SK-MEL-5 (cell line): ENCODE data around the gene CELF2. TPM values are rescaled to one million over a fixed set of nuclear protein-coding genes. Genes with fewer than 3 reads are reported as not detected.

Experiments used
- DNase-seq: peaks from one replicate; pipeline ENCODE4 v3.0.0-alpha.2; 2016; ENCODE audit warnings: low read depth, low spot score
- in situ Hi-C: cut with HindIII; loops from 2 replicates; pipeline ENCODE4 v1.10.0; 2016; ENCODE audit warnings: low sequenced_read_pairs, high pct_unique_total_duplicates, low pct_unique_long_range_greater_than_20kb
- total RNA-seq: library from RNA; depleted of rRNA; stranded (reverse); fragments of >200 nt; shearing (Covaris generic); gene quantifications from 2 replicates; pipeline ENCODE4 v1.2.3, GENCODE V29; 2014

CELF2 gene
- total RNA-seq, 1 experiment from 2014 or later: 8.1 TPM

DNA sequence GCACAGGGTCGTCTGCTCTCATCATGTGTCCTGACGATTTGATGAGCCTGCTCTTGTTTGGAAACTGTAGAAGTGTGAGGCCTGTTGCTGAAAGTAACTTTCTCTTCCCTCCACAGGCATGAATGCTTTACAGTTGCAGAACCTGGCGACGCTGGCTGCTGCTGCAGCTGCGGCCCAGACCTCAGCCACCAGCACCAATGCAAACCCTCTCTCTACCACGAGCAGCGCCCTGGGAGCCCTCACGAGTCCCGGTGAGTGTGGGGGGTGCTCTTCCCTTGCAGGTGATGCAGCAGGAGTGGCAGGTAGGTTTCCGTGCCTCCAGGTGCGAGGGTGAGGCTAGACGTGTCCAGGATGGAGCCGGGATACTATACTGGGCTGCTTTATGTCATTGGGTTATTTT, 270.6 kb downstream of the CELF2 start:
- DNase-seq: no peak
- in situ Hi-C loops: no loop called here

DNA sequence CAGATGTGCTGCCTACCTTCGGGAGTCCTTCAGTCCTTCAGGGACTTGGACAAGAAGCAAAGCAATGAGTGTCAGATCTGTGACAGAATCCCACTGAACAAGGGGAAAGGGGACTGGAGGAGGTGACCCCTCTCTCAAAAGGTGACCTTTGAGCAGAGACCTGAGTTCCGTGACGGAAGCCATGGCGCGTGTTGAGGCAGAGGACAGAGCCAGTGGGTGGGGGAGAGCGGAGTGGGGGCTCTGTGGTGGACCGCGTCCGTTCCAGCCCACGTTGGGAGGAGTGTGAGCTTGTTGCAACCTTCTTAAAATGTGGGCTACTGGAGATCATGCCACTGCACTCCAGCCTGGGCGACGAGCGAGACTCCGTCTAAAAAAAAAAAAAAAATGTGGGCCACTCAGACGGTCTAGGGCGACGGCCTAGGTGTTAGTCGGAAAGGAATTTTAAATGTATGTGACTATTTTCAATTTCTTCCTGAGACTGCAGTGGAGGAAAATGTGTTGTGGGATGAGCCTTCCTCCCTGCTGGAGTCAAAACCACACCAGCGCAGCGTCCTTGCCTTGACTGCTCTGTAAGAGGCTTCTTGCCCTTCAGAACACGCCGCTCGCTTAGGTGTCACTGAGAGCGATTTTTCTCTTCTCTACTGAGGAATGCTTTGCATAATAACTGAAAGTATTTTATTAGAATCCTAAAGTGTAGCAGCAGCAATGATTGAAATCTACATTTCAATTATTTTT, 272.7 kb downstream of the CELF2 start:
- no peak for DNase-seq
- in situ Hi-C loops: no loop called here

GRCh38 chr10:11292576-11293302, 275.1 kb downstream of the CELF2 start:
- in situ Hi-C loops: no loop called here
- DNase-seq: no peak

DNA sequence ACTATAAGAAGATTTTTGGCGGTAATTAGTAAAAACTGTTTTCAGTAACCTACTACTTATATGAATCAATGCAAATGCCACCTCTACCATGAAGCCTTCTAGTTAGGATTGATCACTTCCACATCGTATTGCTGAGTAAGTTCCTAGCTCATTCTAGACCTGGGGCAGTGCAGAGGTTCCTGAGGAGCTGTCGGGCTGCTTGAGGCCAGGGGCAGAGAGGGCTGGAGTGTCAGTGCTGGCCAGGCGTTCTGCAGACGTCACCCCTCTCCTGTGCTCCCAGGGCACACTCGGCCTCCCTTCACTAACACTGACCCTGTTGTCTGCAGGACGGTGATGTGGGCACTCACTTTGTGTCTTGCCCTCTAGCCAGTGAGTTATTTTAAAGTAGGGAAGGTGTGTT, 275.7 kb downstream of the CELF2 start:
- no peak for DNase-seq
- in situ Hi-C loops: no loop called here

DNA sequence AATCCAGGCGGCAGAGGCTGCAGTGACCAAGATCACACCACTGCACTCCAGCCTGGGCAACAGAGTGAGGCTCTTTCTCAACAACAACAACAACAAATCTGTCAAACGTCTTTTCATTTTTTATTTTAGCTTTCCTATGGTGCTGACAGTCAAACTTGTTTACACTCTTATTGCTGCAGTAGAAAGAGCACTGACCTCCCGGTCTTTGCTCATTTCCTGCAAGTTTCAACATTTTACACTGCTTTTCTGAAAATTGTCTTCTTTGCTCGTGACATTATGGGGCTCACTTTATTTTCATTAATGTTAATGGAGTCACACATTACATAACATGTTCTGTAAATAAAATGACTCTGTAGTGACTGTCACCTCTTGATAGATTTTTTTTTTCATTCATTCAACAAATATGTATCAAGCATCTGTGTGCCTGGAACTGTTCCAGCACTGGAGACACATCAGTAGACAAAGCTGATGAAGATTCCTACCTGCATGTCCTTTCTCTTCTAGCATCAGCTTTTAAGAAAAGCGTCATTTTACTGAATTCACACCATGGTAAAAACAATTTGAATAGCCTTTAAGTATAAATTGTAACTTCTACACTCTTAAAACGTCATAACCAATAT, 277.3 kb downstream of the CELF2 start:
- no peak for DNase-seq
- in situ Hi-C loops: no loop called here

GRCh38 chr10:11295492-11295891, 277.8 kb downstream of the CELF2 start:
- DNase-seq: no peak
- in situ Hi-C loops: no loop called here

- no peak for DNase-seq
- in situ Hi-C loops: no loop called here
Measured at GRCh38 chr10:11297136-11297535, 279.5 kb downstream of the CELF2 start.

- in situ Hi-C loops: no loop called here
- DNase-seq: no peak
Measured at GRCh38 chr10:11298116-11298515, 280.4 kb downstream of the CELF2 start.

GRCh38 chr10:11299125-11299524, 281.5 kb downstream of the CELF2 start:
- in situ Hi-C loops: no loop called here
- no peak for DNase-seq

DNA sequence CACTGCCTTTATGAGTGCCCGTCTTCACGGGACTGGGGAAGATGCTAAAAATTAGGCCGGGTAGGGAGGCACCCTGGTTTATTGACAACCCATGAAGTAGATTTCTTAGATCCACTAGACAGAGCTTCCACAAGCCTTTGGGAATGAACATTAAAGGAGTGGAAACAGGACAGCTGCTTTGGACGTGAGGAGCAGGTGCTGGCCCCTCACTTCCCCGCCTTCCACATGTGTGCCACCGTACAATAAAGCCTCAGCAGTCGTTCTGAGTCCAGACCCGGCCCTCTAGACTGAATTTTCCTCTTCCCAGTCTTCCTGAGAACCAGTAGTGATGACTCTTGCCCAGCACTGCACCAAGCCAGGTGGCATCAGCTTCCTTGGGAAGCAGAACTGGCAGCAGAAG, 282.4 kb downstream of the CELF2 start:
- DNase-seq: no peak
- in situ Hi-C loops: no loop called here

GRCh38 chr10:11300563-11300962, 282.9 kb downstream of the CELF2 start:
- in situ Hi-C loops: no loop called here
- DNase-seq: no peak

DNA sequence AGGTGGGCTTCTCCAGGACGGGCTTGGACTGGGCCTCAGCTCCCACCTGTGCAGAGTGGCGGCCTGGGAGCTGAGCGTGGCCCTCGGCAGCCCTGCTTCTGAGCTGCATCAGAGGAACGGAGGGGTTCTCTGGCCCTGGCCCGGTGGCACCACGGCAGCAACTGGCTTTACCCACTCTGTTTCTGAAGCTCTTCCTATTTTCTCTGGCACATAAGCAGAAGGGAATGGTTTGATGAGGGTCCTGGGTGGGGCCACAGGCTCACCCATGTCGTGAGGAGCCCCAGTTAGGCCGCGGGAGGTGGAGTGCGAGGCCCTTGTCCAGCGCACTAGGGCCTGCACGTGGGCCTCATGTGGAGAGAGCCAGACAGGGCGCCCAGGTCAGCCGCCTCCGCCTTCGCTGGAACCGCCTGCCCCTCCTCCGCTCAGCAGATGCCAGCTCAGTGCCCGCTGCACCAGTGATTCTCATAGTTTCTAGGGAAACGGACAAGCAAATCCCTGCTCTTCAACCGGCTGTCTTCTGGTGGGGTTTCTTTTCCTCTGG, 284.0 kb downstream of the CELF2 start:
- no peak for DNase-seq
- in situ Hi-C loops: no loop called here

GRCh38 chr10:11302181-11302580, 284.5 kb downstream of the CELF2 start:
- in situ Hi-C loops: no loop called here
- no peak for DNase-seq

- in situ Hi-C loops: no loop called here
- DNase-seq: no peak
Measured at GRCh38 chr10:11303361-11304170, 285.9 kb downstream of the CELF2 start.

GRCh38 chr10:11304906-11305585, 287.4 kb downstream of the CELF2 start:
- in situ Hi-C loops: no loop called here
- DNase-seq: no peak

DNA sequence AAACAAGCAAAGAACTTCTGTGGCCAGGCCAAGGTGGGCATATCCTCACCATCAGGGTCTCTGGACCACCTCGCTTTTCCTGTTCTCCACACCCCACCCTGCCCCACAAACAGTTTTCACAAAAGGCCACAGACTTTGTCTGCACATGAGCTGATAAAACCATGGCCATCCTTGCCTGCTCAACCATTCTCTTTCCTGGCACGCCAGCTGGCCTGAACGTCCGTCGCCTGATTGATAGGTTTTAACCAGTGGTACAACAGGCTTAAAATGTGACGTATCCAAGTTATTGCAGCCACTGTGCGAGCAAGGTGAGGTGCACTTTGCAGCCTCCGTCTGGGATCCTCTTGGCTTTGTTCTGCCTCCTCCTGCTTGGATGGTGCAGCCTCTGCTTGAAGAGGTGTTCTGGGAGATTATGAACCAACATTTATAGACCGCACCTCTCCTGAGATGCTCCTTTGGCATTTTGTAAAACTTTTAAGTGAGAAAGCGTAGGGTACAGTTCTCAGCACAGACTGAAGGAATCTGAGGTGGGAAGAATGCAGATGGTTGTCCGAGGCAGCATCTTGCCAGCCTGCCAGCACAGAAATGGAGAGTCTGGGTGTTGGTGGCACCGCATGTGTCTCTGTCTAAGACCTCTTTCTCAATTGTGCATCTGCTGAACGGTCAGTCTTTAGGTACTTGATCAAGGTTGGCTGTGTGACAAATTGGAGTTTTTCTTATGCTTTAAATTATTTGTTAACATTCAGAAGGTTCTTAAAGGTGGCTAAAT, 288.3 kb downstream of the CELF2 start:
- in situ Hi-C loops: no loop called here
- DNase-seq: no peak

GRCh38 chr10:11307004-11307403, 289.3 kb downstream of the CELF2 start:
- DNase-seq: no peak
- in situ Hi-C loops: no loop called here
